ENCODE results near the gene CIAO3.
A peak's percentile ranks its signal among the peaks of the same experiment; 100 is the strongest.

Gene CIAO3

GRCh38 chr16:710500-711075 lies 30.2 kb downstream of the CIAO3 start:
- DNase-seq (ENCODE audit: extremely low spot score) = no peak
- no peak for TF ChIP-seq HDGF (IDR thresholded peaks at IDR 0.05; ENCODE audit: borderline replicate concordance)
- no peak for TF ChIP-seq FOXA1 (IDR thresholded peaks at IDR 0.05)
- CTCF ChIA-PET = interaction anchor here (1.1 to 2.0 kb wide), 3 partner anchors 10 to 75 kb away, joined by 3 to 7 read pairs (median 6); partner anchors contain the start of genes ANTKMT and CCDC78
- POLR2A ChIA-PET = interaction anchor here (0.7 to 1.8 kb wide), 4 partner anchors 9 to 77 kb away, joined by 3 to 7 read pairs (median 4); partner anchors contain the start of genes CCDC78, HAGHL and RPUSD1

- ChIA-PET CTCF (interaction anchor here (0.7 to 2.0 kb wide), 4 partner anchors 11 to 75 kb away, joined by 3 to 7 read pairs (median 5); partner anchors contain the start of genes ANTKMT and CCDC78), POLR2A (interaction anchor here (0.6 to 1.8 kb wide), 6 partner anchors 10 to 78 kb away, joined by 3 to 7 read pairs (median 4); partner anchors contain the start of genes ANTKMT, CCDC78, HAGHL and JMJD8)
- DNase-seq (ENCODE audit: extremely low spot score) = peak; percentile 69
- TF ChIP-seq SP1 (IDR thresholded peaks at IDR 0.05) (no peak), NFRKB (IDR thresholded peaks at IDR 0.05) (no peak), HDGF (IDR thresholded peaks at IDR 0.05; ENCODE audit: borderline replicate concordance) (no peak), L3MBTL2 (conservative IDR thresholded peaks at IDR 0.05) (no peak), BHLHE40 (IDR thresholded peaks at IDR 0.05; ENCODE audit: borderline replicate concordance) (no peak), FOXA1 (IDR thresholded peaks at IDR 0.05) (no peak), ELF4 (IDR thresholded peaks at IDR 0.05) (no peak), CTBP1 (IDR thresholded peaks at IDR 0.05; ENCODE audit: borderline replicate concordance) (no peak), ARNT (IDR thresholded peaks at IDR 0.05) (no peak), FOXK2 (IDR thresholded peaks at IDR 0.05) (no peak)
Measured at GRCh38 chr16:709566-710499, 31.0 kb downstream of the CIAO3 start.

DNA sequence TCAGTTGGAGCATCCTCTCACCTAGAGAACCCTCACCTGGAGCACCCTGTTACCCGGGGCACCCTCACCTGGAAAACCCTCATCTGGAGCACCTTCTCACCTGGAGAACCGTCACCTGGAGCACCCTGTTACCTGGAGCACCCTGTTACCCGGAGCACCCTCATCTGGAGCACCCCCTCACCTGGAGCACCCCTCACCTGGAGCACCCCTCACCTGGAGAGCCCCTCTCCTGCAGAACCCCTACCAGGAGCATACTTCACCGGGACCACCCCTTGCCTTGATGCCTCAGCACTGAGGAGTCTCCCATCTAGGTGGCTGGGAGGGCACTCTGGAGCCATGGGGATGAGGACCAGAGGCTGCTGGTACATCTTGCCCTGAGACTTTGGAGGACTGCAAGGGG lies 31.8 kb downstream of the CIAO3 start:
- CTCF ChIA-PET = interaction anchor here (1.0 to 2.0 kb wide), 2 partner anchors 11 to 60 kb away, joined by 3 to 7 read pairs; partner anchors contain the start of genes ANTKMT and WDR90

DNA sequence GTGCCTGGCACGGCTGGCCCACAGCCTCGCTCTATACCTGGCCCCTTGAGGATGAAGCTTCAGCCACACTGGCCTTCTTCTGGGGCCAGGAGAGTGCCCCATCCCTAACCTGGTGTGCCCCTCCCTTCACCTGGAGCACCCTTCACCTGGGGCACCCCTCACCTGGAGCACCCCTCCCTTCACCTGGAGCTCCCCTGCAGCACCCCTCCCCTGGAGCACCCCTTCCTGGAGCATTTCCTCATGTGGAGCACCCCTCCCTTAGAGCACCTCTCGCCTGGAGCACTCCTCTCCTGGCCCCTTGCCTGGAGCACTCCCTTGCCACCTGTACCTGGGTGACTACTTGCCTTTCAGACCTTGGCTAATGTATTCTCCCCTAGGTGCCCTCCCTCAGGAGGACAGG lies 32.8 kb downstream of the CIAO3 start:
- TF ChIP-seq NFRKB (IDR thresholded peaks at IDR 0.05) (no peak), ARNT (IDR thresholded peaks at IDR 0.05) (no peak)
- no peak for DNase-seq (ENCODE audit: extremely low spot score)
- ChIA-PET CTCF (interaction anchor here (1.0 kb wide), 1 partner anchor 59 kb away, joined by 3 read pairs; the partner anchor contains the start of gene WDR90), POLR2A (interaction anchor here (1.2 to 2.0 kb wide), 3 partner anchors 11 to 17 kb away, joined by 4 to 8 read pairs (median 5); partner anchors contain the start of genes ANTKMT and WDR24)

More for the DNA sequence above, 31.8 kb downstream of the CIAO3 start:
- TF ChIP-seq FOXM1 (IDR thresholded peaks at IDR 0.05; ENCODE audit: borderline replicate concordance) (no peak), ARNT (IDR thresholded peaks at IDR 0.05) (no peak), SP1 (IDR thresholded peaks at IDR 0.05) (no peak), LEF1 (IDR thresholded peaks at IDR 0.05; ENCODE audit: borderline replicate concordance) (no peak), ELF4 (IDR thresholded peaks at IDR 0.05) (no peak), ZNF384 (IDR thresholded peaks at IDR 0.05) (no peak), NFRKB (IDR thresholded peaks at IDR 0.05) (no peak), PKNOX1 (IDR thresholded peaks at IDR 0.05) (no peak), SUZ12 (IDR thresholded peaks at IDR 0.05) (no peak), L3MBTL2 (conservative IDR thresholded peaks at IDR 0.05) (no peak), CTBP1 (IDR thresholded peaks at IDR 0.05; ENCODE audit: borderline replicate concordance) (no peak), FOXK2 (IDR thresholded peaks at IDR 0.05) (no peak), FOXA1 (IDR thresholded peaks at IDR 0.05) (no peak), BHLHE40 (IDR thresholded peaks at IDR 0.05; ENCODE audit: borderline replicate concordance) (no peak), TARDBP (IDR thresholded peaks at IDR 0.05) (no peak)
- DNase-seq (ENCODE audit: extremely low spot score) = no peak
- POLR2A ChIA-PET = interaction anchor here (0.6 to 1.8 kb wide), 2 partner anchors 11 to 12 kb away, joined by 3 to 7 read pairs; partner anchors contain the start of gene ANTKMT

- TF ChIP-seq ARNT (IDR thresholded peaks at IDR 0.05) (no peak), PKNOX1 (IDR thresholded peaks at IDR 0.05) (no peak), FOXM1 (IDR thresholded peaks at IDR 0.05; ENCODE audit: borderline replicate concordance) (no peak), FOXK2 (IDR thresholded peaks at IDR 0.05) (no peak), HDGF (IDR thresholded peaks at IDR 0.05; ENCODE audit: borderline replicate concordance) (no peak), ZNF384 (IDR thresholded peaks at IDR 0.05) (no peak), ELF4 (IDR thresholded peaks at IDR 0.05) (no peak)
- CTCF ChIA-PET = interaction anchor here (0.6 kb wide), 1 partner anchor 350 kb away, joined by 4 read pairs; no protein-coding TSS in a partner anchor
- POLR2A ChIA-PET = interaction anchor here (0.9 to 2.0 kb wide), 6 partner anchors 12 to 25 kb away, joined by 4 to 8 read pairs (median 5); partner anchors contain the start of genes ANTKMT and WDR24
- DNase-seq (ENCODE audit: extremely low spot score) = no peak
Measured at GRCh38 chr16:707062-707538, 33.7 kb downstream of the CIAO3 start.
